AG08396 (cell line): ENCODE results near the gene TRPM8.

Experiments used
- DNase-seq: peaks from one replicate; pipeline ENCODE4 v3.0.0; 2012; ENCODE audit warnings: low spot score, mixed read lengths

The TRPM8 gene

DNA sequence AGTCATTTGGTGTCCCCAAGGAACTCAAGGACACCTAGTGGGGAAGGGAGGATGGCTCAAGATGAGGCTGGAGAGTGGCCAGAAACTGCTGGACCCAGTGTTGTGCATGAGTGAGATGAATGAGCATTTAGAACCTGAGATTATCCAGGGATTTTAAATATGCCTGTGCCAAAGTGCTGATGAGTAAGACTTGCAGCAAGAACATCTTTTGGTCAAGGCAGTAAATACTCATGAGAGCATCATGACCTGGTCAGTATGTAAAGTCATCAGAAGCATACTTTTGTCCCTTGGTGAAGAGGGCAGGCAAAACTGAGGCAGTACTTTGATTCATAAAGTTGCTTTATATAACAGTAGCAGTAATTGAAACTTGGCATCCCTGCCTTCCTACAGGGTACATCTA is 130.2 kb downstream of the TRPM8 start:
- no peak for DNase-seq

- no peak for DNase-seq
These were observed 130.9 kb downstream of the TRPM8 start for GRCh38 chr2:234048049-234048448.

- no peak for DNase-seq
These were observed 133.4 kb downstream of the TRPM8 start, which contains the start of gene SPP2 for GRCh38 chr2:234050455-234051135. Gene SPP2, plus strand, starts transcription at chr2:234050702. Its CDS starts 85 bp downstream, at chr2:234050787.

DNA sequence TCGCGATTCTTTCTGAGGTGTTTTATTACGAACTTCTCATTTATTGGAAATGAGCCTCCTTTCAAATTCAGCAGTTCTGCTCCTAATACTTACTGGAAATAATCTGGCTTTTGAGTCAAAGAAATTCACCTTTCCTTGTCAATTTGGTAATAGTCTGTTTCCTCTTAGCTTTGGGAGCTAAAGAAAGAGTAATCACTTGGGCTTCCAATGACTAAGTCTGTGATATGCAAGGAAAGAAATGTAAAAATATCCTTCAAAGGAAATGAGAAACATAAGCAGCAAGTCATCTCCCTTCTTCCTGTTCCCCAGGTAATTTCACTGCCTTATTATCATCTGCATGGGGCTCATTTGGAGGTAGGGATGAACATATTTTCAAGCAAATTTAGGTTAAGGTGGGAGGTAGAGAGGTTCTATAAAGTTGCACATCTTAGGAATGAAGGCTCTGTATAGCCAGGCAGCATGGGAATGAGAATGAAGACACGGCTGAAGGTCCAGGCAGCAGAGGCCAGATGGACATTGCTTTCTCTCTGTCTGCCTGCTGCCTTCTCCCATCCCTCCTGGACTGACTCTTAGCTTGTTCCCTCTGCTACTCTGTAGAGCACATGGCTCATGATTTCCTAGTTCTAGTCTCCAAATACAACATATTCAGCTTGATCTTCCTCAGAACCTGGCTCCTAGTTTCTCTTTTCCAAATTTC is 134.3 kb downstream of the TRPM8 start:
- DNase-seq = no peak

DNA sequence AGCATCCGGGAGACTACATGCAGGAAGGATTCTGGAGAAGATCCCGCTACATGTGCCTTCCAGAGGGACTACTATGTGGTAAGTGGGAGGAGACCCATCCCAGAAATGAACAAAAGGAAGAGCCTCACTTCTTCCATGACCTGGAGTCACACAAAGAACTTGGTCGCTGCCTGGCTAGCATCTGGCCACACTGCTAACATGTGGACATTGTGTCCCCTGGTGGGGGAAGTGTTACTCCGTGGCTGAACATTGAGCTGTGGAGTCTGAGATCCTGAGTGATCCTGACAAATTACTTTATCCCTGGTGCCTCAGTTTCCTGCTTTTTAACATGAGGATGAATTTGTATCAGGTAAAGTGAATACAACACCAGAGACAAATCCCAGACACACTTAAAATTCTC is 141.7 kb downstream of the TRPM8 start:
- no peak for DNase-seq

- no peak for DNase-seq
These were observed 143.1 kb downstream of the TRPM8 start for GRCh38 chr2:234060236-234060635.

DNA sequence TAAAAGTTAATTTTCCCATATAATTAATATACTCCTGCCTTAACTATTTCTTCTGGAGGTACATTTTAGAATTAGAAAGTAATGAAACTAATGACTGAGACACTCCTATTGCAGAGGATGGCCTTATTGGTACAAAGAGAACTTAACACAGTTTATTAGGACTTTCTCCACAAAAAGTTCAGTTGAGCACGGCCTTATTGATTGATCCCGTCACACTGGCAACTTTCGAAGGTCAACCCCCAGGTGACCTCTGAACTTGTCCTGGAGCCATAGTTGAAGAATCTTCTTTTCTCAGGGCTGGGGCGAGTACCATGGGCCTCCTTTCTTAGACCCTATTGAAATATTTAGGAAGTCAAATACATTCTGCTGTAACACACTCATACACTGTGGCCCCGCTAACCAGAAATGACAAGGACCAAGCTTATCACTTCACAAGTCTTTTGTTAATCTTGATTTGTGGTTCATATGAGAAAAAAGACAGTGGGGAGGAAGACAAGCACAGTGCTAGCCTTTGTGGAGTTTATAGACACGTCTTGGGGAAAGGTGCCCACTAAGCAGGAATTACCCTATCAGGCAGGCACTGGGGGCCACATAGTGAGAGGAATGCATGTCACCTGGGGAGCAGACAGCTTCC is 144.6 kb downstream of the TRPM8 start:
- DNase-seq = no peak

DNA sequence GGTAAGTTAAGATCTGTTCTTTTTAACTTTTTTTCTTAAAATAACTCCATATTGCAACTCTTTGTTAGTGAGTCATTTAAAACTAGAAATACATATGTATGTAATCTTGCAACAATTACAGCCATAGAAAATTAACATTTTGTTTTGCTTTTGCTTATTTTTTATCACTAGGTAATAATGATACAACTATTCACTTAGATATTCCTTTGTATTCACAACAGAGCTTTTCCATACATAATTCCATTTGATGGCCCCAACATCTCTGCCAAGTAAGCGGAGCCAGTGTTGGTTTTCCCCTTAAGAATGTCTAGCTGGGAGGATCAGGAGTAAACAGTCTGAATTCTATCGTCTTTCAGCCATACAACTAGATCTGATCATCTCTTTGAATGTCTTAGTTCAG is 149.4 kb downstream of the TRPM8 start:
- DNase-seq = no peak
